BE2C (cell line): Measurements from ENCODE around the gene LRRC75A.
A peak's percentile ranks its signal among the peaks of the same experiment; 100 is the strongest.

Experiments used
- DNase-seq: peaks from one replicate; pipeline ENCODE4 v3.0.0-alpha.2; 2020
- H3K27me3 ChIP-seq: fragments of 250-450 bp; sonication (Bioruptor Pico); 2 replicates; pipeline ENCODE4 v1.5.1; 2020; ENCODE audit warnings: mild to moderate bottlenecking
- H3K36me3 ChIP-seq: fragments of 250-450 bp; sonication (Bioruptor Pico); 2 replicates; pipeline ENCODE4 v1.5.1; 2020; ENCODE audit warnings: mild to moderate bottlenecking
- H3K4me1 ChIP-seq: fragments of 250-450 bp; sonication (Bioruptor Pico); 2 replicates; pipeline ENCODE4 v1.5.1; 2020
- H3K4me3 ChIP-seq: 2 replicates; pipeline ENCODE4 v1.5.1; 2011; ENCODE audit warnings: low read depth, low read length
- H3K9me3 ChIP-seq: fragments of 250-450 bp; sonication (Bioruptor Pico); 2 replicates; pipeline ENCODE4 v1.5.1; 2020
- TF ChIP-seq, protein P1 (sequence below): IDR thresholded peaks from 2 replicates; pipeline ENCODE4 v1.5.1; 2012; ENCODE audit warnings: mild to moderate bottlenecking, low read depth, low read length

LRRC75A gene

DNA sequence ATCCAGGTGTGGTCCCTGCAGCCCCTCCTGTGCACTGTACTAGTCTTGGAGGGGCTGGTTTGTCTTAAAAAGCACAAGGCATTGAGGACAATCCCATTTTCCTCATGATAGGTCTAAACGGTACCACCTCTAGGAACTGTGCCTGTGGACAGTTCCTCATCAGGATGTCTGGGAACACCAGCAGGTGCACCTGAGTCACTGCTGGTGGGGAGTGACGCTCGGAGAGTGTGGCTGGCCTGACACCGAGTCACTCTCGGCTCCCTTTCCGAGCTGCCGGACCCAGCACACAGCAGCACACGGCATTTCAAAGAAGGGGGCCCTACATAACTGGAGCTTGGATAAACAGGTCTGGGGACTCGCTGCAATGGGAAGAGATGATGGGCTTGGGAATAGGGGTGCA is 25.6 kb downstream of the LRRC75A start:
- H3K9me3 ChIP-seq, result no peaks in the 10 kb centered on the region
- no peaks in the 10 kb centered on the region for H3K36me3 ChIP-seq
- H3K4me3 ChIP-seq, result no peak overlapping the region
- TF ChIP-seq, protein P1, sequence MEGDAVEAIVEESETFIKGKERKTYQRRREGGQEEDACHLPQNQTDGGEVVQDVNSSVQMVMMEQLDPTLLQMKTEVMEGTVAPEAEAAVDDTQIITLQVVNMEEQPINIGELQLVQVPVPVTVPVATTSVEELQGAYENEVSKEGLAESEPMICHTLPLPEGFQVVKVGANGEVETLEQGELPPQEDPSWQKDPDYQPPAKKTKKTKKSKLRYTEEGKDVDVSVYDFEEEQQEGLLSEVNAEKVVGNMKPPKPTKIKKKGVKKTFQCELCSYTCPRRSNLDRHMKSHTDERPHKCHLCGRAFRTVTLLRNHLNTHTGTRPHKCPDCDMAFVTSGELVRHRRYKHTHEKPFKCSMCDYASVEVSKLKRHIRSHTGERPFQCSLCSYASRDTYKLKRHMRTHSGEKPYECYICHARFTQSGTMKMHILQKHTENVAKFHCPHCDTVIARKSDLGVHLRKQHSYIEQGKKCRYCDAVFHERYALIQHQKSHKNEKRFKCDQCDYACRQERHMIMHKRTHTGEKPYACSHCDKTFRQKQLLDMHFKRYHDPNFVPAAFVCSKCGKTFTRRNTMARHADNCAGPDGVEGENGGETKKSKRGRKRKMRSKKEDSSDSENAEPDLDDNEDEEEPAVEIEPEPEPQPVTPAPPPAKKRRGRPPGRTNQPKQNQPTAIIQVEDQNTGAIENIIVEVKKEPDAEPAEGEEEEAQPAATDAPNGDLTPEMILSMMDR, result no peak
- no peak for DNase-seq
- H3K27me3 ChIP-seq, result no peaks in the 10 kb centered on the region
- peaks cover 5% of the 10 kb centered on the region; the same call in 1 of the 2 replicates for H3K4me1 ChIP-seq

DNA sequence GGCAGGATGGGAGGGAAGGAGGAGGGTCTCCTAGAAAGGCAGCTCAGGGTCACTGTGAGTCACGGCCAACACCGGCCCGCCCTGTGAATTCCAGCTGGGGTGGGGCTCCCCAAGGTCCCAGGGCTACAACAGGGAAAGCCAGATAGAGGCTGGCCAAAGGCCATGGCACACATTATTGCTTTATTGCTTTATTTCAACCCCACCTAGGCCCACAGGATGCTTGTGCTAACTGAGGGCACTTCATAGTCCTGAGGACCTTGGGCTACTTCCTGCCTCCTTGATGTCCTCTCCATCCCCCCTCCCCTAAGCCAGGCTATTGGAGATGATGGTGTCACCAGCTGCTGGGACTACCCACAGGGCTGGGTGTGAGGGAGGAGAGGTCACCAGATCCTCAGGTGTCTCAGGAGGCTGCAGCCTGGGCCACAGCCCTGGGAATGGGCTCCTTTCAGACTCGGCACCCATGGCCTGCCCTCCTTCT is 26.1 kb downstream of the LRRC75A start:
- Histone ChIP-seq H3K27me3 (no peaks in the 10 kb centered on the region), H3K4me1 (peaks cover 5% of the 10 kb centered on the region; the same call in 1 of the 2 replicates), H3K36me3 (no peaks in the 10 kb centered on the region), H3K4me3 (no peak overlapping the region), H3K9me3 (no peaks in the 10 kb centered on the region)
- DNase-seq, result no peak
- TF ChIP-seq, protein P1, result no peak

DNA sequence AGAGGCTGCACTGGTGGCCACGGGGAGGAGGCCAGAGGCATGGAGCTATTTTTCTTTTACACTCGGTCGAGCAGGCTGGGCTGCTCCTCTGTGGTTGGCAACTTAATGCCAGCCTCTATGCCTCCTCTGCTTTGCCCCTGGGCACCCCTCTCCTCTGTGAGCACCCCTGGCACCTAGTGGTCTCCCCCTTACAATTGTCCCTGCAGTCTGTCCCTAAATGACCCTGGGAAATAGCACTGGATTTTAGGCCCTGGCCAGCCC is 27.0 kb downstream of the LRRC75A start:
- no peak for DNase-seq
- TF ChIP-seq, protein P1, result no peak
- Histone ChIP-seq H3K9me3 (no peaks in the 10 kb centered on the region), H3K27me3 (no peaks in the 10 kb centered on the region), H3K4me1 (peaks cover 5% of the 10 kb centered on the region; the same call in 1 of the 2 replicates), H3K4me3 (no peak overlapping the region), H3K36me3 (no peaks in the 10 kb centered on the region)

DNA sequence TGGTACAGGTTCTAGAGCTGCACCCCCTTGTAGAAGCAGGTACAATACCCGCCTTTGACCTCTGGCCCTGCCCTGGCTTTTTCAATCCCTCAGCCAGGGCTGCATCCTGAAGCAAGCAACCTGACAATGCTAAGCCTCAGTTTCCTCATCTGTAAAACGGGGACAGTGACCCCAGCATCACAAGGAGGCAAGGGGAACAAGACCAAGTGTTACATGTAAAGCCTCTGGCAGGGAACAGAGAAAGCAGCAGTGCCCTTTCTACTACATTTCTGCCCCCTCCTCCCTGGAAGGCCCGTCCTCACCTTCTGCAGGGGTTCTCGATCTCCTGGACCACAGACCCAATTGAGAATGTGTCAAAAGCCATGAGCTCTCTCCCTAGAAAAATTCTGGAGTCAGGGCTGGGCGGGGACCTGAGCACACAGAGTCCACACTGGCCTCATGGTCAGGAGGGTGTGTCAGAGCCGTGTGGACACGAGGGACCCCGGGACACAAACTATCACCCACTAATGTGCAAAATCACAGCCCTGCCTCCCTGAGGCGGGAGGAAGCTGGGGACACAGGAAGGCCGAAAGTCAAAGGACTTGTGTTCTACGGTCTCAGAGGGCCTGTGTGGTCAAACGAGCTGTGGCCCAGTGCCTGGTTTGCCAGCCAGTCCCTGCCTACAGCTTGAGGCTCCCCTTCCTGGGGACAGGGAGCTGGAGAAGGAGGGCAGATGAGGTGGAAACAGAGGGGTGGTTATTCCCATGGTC is 27.5 kb downstream of the LRRC75A start:
- H3K9me3 ChIP-seq, result no peaks in the 10 kb centered on the region
- H3K27me3 ChIP-seq, result no peaks in the 10 kb centered on the region
- H3K4me1 ChIP-seq, result peaks cover 5% of the 10 kb centered on the region; the same call in 1 of the 2 replicates
- no peak for DNase-seq
- no peaks in the 10 kb centered on the region for H3K36me3 ChIP-seq
- H3K4me3 ChIP-seq, result no peak overlapping the region
- TF ChIP-seq, protein P1, result no peak

DNA sequence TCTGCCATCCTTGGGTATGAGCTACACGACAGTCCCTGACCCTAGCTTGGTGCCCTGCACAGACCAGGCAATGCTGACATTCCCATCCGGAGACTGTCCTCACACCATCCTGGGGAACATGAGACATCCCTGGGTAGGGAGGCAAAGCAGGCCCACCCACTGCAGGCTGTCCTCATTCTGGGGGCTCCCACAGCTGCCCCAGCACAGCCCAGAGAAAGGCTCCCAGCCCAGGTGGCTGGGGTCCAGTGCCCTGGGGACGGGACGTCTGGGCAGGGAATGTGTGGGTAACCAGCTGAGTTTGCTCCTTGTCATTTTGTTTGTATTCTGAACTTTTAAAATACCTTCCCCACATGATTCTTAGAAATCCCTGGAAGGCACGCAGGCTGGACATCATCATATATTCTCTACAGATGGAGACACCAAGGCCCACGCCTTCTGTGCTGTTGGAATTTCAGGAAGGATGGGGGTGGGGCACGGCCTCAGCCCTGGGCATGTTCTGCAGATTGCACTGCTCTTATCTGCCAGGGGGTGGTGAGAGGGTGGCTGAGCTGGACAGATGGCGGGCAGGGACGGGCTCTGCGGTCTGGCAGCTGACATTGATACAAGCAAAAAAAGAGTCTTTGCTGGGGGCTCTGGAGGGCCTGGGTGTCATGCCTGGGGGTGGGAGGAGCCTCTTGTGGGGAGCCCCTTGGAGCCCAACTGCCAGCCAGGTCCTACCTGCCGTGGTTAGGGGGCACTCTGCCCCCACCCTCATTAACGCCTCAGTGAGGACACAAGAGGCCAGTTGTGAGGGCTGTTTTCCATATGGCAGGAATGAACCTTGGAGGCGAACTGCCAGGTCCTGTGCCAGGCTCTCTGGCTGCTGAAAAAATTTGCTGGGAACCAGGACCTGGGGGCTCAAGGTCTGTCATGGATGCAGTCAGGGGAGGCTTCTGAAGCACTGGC is 28.4 kb downstream of the LRRC75A start:
- no peaks in the 10 kb centered on the region for H3K9me3 ChIP-seq
- no peaks in the 10 kb centered on the region for H3K36me3 ChIP-seq
- no peak overlapping the region for H3K4me3 ChIP-seq
- peak; percentile 67 for DNase-seq
- TF ChIP-seq, protein P1, result peak; percentile 15; the same call in 1 of the 2 replicates
- no peaks in the 10 kb centered on the region for H3K27me3 ChIP-seq
- H3K4me1 ChIP-seq, result peaks cover 5% of the 10 kb centered on the region; the same call in 1 of the 2 replicates
